ENCODE data around the gene NUP210L.
A peak's percentile ranks its signal among the peaks of the same experiment; 100 is the strongest.

The NUP210L gene

DNA sequence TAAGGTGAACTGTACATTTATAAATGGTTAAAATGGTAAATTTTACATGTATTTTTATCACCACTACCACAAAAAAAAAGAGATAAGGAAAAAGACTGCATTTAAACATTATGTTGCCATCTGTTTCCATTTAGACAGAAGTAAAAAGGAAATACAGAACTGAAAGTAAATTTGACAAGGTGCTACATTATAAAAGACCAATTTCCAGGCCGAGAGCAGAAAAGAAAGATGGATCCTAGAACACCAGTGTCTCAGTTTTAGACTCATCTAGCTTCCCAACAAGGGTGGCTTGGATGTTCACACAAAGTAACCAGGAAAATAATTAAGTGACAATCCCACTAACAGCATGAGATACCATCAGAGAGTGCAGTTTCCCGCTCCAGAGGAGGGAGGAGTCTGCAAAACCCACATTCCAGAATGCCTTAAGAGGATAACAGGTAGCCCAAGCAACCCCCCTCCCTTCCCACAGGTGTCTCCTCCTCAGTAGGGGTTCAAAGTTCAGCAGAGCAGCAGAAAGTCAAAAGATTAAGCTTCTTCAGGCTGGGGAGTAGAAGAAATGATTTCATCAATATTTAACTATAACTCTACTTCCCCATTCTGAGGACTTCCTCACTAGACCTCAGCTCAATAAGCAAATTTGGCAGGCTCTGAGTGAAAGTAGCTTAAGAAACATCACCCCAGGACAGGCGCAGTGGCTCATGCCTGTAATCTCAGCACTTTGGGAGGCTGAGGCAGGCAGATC, 25.2 kb upstream of the NUP210L start:
- no peak overlapping the region for H3K4me3 ChIP-seq (ENCODE audit: low read depth, low read length)
- in situ Hi-C loops (cut with HindIII; ENCODE audit: low sequenced_read_pairs), result no loop called here
- no peak for DNase-seq (ENCODE audit: low read depth, low spot score)
- TF ChIP-seq, protein P1, sequence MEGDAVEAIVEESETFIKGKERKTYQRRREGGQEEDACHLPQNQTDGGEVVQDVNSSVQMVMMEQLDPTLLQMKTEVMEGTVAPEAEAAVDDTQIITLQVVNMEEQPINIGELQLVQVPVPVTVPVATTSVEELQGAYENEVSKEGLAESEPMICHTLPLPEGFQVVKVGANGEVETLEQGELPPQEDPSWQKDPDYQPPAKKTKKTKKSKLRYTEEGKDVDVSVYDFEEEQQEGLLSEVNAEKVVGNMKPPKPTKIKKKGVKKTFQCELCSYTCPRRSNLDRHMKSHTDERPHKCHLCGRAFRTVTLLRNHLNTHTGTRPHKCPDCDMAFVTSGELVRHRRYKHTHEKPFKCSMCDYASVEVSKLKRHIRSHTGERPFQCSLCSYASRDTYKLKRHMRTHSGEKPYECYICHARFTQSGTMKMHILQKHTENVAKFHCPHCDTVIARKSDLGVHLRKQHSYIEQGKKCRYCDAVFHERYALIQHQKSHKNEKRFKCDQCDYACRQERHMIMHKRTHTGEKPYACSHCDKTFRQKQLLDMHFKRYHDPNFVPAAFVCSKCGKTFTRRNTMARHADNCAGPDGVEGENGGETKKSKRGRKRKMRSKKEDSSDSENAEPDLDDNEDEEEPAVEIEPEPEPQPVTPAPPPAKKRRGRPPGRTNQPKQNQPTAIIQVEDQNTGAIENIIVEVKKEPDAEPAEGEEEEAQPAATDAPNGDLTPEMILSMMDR (IDR thresholded peaks at IDR 0.05; ENCODE audit: low read depth, low read length), result no peak

DNA sequence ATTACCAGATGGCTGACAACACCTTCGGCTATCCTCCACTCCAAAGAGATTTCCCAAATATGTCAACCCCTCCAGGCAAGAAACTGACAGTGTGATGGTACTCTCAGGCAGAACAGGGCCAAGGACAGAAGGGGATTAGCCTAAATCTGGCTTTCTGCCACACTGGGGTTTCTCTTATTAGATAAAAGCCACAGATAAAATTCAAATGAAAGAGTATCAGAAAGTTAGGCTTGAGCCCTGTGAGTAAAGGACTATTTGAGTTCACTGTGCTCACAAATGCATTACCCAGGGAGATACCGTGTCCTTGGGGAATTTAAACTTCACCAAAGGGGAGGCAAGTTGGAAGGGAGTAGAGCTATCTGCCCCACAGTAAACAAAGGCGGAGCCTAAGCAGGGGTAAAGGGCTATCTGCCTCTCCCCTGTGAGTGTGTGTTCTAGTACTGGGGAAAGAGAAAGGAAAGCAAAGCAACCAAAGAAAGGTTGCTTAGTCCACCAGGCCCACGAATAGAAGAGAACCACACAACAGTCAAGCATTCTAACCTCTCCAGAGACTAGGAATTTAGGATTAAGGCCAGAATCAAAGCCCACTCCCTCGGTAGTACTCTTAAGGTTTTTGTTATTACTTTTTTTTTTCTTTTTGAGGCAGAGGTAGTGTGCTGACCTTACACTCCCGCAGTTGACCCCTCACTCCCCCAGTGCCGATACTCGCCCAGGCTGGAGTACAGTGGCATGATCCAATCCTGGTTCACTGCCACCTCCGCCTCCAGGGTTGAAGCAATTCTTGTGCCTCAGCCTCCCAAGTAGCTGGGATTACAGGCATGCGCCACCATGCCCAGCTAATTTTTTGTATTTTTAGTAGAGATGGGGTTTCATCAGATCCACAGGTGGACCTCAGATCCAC, 24.3 kb upstream of the NUP210L start:
- H3K4me3 ChIP-seq (ENCODE audit: low read depth, low read length), result no peak overlapping the region
- TF ChIP-seq, protein P1 (IDR thresholded peaks at IDR 0.05; ENCODE audit: low read depth, low read length), result no peak
- no peak for DNase-seq (ENCODE audit: low read depth, low spot score)
- in situ Hi-C loops (cut with HindIII; ENCODE audit: low sequenced_read_pairs), result no loop called here

DNA sequence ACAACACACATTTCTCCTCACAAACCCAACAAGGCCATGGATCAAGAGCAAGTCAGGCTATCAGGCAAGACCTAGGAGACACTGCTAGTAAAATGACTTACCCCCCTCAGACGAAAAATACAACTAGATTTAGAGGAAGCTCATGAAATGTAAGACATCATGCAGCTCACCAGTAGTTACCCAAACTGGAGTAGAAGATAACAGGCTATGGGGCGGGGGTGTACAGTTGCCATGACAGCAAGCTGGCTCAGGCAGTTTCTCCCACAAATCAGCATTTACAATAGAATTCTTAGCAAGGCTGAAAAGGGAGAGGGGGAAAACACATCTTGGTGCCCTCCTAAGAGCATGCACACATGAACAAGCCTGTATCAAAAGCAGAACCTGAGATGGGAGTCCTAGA, 23.1 kb upstream of the NUP210L start:
- in situ Hi-C loops (cut with HindIII; ENCODE audit: low sequenced_read_pairs), result no loop called here
- TF ChIP-seq, protein P1 (IDR thresholded peaks at IDR 0.05; ENCODE audit: low read depth, low read length), result no peak
- no peak overlapping the region for H3K4me3 ChIP-seq (ENCODE audit: low read depth, low read length)
- no peak for DNase-seq (ENCODE audit: low read depth, low spot score)

DNA sequence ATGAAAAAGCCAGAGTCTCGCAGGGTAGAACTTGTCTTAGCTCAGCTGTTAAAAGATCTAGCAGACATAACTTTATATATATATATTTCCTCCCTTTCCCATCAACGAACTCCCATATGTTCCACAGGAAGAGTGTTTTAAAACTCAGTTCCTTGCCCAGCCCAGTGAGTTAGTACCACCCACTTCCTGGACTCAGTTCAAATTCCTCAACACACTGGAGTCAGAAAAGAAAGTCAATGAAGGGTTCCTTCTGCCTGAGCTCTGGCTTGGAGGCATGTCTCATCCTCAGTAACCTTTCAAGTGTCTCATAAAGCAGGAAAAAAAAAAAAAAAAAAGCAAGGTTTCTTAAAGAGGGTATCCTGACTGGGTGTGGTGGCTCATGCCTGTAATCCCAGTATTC, 21.5 kb upstream of the NUP210L start:
- DNase-seq (ENCODE audit: low read depth, low spot score), result peak; percentile 65
- no peak overlapping the region for H3K4me3 ChIP-seq (ENCODE audit: low read depth, low read length)
- in situ Hi-C loops (cut with HindIII; ENCODE audit: low sequenced_read_pairs), result no loop called here
- TF ChIP-seq, protein P1 (IDR thresholded peaks at IDR 0.05; ENCODE audit: low read depth, low read length), result no peak

DNA sequence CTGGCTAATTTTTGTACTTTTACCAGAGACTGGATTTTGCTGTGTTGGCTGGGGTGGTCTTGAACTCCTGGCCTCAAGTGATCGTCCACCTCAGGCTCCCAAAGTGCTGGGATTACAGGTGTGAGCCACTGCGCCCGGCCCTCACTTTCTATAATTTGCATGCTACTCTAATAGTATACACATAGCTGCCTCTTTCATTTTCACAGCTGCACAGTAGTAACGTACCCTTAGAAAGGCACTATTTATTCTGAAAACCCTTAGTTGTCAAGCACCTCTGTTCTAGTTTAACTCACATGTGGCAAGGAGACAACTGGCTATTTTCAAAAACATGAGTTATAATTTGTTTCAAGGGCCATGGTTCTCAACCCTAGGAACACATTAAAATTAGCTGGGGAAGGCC, 19.8 kb upstream of the NUP210L start:
- H3K4me3 ChIP-seq (ENCODE audit: low read depth, low read length), result no peak overlapping the region
- TF ChIP-seq, protein P1 (IDR thresholded peaks at IDR 0.05; ENCODE audit: low read depth, low read length), result no peak
- in situ Hi-C loops (cut with HindIII; ENCODE audit: low sequenced_read_pairs), result no loop called here
- DNase-seq (ENCODE audit: low read depth, low spot score), result no peak

DNA sequence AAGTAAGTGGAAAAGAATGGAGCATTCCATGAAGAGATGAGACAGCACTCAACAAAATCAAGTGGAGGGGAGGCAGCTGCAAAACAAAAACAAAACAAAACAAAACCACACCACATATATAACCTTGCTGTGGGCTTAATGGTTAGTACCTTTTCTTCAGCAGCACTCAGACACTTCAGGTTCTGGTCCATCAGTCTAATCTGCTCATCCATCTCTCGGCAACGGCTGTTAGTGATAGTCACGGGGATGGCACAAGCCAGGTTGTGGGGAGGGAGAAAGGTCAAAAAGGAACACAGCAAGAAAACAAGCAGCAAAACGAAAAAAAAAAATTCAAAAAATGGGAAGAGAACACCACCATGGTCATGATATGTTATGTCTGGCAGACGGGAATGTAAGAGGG, 17.0 kb upstream of the NUP210L start:
- DNase-seq (ENCODE audit: low read depth, low spot score), result no peak
- TF ChIP-seq, protein P1 (IDR thresholded peaks at IDR 0.05; ENCODE audit: low read depth, low read length), result no peak
- no peak overlapping the region for H3K4me3 ChIP-seq (ENCODE audit: low read depth, low read length)
- in situ Hi-C loops (cut with HindIII; ENCODE audit: low sequenced_read_pairs), result no loop called here

Data from astrocyte of the spinal cord (primary cell).